Stimulated activated CD4-positive, alpha-beta T cell treated with anti-CD3 and anti-CD28 coated beads, Interleukin-2, amount 100 ng/mL, for 24 hours (primary cell): ENCODE results near the gene SHISAL2A.

ENCODE experiments used
- DNase-seq, 2 donors: peaks; one replicate each; pipeline ENCODE4 v3.0.0-alpha.2; 2020

SHISAL2A gene

DNA sequence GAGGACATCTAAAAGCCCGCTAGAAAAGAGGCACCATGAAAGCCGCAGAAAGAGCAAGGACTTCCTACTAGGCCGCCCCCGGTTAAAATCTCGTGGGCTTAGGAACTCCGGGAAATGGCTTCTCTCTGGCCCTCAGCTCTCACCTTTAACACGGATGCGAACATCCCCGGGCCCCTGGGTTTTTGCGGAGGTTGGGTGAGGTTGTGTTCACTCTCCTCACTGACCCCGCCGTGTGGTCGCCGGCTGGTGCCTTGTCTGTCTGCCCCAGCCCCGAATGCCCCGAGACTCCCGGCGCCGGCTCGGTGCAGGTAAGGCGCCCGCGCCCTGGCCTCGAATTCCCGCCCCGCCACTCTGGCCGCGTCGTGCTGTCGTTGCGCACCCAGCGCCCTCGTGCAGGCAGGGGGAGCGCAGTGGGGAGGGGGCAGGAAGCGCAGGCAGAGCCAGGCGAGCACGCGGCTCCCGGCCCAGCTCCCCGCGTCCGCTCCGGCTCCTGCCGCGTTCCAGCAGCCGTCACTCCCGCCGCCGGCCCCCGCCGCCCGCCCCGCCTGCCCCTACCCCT is at the start of gene SHISAL2A:
Gene SHISAL2A (plus strand): TSS at position 437 of the 559 bp plus-strand sequence. CDS start 326 bp downstream, outside the sequence.
- peak; percentile 63 for DNase-seq

DNA sequence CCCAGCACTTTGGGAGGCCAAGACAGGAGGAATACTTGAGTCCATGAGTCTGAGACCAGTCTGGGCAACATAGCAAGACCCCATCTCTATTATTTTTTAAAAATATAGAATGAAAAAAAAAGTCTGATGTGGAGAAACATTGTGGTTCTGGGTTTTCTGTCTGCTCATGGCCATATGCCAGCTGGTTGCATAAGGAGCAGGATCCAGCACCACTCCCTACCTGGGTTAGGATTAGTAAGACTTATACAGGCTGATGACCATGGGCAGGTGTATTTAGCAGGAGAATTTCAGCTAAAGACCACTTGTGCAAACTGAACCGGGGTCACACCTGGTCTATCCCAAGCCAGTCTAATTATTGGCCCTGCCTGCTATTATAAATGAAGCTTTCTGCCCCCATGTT is 47.5 kb upstream of the SHISAL2A start:
- no peak for DNase-seq

DNA sequence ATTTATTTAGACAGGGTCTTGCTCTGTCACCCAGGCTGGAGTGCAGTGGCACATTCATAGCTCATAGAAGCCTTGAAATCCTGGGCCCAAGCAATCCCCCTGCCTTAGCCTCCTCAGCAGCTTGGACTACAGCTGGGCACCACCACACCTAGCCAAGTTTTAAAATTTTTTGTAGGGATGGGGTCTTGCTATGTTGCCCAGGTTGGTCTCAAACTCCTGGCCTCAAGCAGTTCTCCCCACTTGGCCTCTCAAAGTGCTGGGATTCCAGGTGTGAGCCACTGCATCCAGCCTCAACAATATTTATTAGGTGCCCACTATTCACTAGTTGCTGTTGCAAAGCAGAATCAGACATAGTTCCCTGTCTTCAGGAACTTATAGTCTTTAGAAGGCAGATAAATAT is 44.9 kb upstream of the SHISAL2A start:
- DNase-seq, result no peak

DNA sequence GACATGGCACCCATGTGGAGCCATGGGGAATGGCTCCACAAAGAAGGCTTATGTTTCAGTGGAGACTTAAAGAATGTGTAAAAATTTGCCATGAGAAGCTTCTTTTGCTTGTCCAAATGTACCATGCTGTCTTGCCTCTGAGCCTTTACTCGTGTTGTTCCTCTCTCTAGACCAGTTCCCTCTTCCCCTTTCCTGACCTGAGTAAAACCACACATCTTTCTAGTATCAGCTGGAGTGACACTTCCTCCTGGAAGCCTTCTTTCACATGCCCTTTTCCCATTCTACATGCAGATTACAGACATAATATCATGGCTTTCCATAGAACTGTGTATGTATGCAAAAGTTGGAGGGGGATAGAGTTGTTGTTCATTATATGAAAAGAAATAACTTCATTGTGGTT is 44.4 kb upstream of the SHISAL2A start:
- DNase-seq, result no peak

DNA sequence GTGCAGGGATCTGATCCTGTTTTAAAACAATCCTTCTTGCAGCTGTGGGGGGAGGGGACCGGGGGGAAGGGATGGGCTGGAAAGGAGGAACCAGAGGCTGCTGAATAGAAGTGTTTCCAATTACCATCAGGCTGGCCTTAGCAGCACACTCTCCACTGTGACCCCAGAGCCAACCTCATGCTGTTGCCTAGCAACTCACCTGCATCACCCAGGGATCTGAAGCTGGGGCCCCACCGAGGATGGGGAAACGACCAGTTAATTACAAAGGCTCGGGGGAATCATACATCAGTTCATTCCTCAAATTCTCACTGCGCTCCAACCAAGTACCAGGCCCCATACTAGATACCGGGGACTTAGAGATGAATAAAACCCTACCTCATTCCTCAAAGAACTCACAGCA is 42.7 kb upstream of the SHISAL2A start:
- DNase-seq, result no peak

DNA sequence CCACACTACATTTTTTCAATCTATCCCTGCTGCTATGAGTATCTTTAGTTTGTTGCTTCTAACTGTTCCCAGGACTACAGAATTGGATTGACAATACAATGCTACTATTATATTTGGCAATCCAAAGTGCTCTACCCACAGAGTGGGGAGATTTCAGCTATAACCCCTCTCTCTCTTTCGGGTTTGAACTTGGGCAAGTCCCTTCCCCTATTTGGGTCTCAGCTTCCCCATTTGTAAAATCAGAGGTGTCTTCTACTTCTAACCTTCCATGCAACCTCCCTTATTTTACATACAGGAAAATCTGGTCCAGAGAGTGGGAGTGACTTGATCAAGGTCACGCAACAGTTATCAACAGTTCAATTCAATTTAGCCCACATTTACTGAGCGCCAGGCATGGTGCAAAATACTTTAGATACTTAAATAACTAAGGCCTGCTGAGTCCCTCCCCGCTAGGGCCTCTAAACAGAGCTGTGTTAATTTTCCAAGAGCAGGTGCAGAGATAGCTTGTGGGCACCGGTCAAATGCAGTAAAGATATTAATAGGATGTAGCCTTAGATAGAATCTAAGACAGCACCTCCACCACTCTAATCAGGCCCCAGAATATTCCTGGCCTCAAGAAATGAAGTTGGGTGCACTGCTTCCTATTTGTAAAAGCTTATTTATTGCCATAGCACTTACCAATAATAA is 40.2 kb upstream of the SHISAL2A start:
- no peak for DNase-seq

DNA sequence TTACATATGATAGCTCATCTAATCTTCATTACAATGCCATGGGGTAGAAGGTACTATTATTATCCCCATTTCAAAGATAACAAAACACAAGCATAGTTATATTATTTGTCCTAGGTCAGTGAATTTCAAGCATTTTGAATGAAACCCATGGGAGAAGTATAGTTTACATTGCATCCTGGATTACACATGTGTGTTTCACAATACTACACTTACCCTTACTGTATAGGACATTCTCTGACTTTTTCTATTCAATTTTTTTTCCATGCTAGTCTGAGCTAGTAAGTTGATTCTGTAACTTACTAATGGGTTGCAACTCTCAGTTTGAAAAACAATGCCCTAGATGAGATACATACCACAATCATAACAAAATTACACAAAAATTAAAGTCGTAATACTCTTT is 39.5 kb upstream of the SHISAL2A start:
- no peak for DNase-seq

DNA sequence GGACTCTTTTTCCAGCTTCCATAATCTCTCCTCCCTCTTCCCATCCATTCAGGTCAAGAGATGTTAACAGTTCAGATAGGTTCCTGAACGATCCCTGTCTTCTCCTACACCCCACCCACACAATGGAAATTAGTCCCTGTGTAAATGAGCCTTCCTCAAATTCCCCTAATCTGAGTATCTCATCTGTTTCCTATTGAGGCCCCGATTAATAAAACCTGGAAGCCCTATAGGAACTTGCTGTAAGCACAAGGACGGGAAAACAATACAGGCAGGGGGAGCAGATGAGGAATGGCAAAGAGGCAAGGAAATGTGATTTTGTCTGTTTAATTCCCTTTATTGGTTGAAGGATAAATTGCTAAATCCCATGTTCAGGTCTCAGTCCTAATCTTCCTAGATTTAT is 37.9 kb upstream of the SHISAL2A start:
- DNase-seq, result no peak

DNA sequence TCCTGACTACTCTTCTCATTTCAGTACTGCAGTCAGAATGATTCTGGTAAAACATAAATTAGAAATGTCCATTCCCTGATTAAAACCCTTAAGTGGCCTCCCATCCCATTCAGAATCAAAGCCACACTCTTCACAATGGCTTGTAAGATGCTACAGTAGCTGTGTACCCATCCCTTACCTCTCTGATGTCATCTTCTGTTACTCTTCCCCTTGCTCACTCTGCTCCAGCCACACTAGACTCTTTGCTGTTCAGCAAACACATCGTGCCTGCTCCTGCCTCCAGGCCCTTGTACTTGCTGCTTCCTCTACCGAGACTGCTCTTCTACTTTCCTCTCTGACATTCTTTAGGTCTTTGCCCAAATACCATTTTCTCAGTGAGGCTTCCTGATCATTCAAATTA is 35.1 kb upstream of the SHISAL2A start:
- no peak for DNase-seq

DNA sequence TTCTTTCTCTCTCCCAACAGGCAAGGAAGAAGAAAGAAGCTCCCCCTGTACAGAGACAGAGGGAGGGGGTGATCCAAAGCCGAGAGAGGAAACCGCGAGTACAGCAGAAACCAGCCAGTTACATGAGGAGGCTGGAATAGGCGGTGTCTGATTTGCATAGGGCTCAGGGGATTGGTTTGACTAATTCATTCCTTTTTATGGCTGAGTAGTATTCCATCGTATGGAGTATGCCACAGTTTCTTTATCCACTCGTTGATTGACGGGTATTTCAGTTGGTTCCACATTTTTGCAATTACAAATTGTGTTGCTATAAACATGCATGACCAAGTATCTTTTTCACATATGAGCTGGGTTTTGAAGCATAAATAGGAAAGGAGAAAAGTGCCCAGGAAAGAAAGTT is 34.2 kb upstream of the SHISAL2A start:
- no peak for DNase-seq

DNA sequence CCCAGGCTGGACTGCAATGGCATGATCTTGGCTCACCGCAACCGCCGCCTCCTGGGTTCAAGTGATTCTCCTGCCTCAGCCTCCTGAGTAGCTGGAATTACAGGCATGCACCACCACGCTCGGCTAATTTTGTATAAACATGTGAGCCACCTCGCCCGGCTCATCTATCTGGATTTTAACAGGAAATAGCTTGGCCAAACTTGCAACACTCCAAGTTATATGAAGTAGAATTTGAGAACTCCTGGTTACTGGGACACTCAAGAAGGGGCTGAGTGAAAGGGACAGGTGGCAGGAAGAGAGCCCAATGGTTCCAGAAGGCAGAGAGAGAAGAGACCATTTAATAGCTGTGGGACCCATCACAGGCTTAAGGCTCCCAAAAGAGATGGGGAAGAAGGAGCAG is 33.7 kb upstream of the SHISAL2A start:
- no peak for DNase-seq

DNA sequence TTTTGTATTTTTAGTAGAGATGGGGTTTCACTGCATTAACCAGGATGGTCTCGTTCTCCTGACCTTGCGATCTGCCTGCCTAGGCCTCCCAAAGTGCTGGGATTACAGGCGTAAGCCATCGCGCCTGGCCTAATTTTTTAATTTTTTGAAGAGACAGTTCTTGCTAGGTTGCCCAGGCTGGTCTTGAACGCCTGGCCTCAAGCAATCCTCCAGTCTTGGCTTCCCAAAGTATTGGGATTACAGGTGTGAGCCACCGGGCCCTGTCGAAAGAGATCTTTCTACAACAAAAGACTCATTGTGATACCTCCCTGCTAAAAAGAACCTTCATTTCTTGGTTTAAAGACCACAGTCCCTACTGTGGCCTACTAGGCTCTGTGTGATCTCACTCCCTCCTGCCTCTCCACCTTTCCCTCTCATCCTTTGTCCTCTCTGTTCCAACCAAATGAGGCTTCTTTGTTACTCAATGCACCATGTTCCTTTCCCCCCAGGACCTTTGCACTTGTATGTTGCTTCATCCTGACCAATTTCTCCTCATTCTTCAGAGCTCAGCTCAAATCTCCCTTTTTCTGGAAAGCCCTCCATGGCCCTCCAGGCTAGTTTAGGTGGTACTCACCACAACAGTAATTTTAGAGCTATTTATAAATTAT is 32.3 kb upstream of the SHISAL2A start:
- DNase-seq, result no peak

DNA sequence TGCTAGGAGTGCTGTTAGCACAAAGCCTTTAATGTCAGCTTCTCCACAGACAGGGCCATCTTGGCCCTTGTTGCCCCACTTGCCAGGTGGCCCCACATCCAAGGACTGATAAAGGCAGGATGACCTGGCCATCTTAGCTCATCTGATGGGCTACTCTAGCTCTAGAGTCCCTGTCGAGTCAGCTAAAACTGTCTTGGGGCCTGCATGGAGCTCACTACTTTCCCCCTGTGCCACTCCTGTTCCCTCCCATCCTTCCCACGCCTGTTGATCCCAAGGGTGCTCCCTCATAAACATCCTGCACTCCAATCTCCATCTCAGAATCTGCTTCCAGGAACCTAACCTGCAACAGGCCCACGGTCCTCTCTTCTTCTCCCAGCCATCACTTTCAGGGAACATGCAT is 31.4 kb upstream of the SHISAL2A start:
- no peak for DNase-seq

DNA sequence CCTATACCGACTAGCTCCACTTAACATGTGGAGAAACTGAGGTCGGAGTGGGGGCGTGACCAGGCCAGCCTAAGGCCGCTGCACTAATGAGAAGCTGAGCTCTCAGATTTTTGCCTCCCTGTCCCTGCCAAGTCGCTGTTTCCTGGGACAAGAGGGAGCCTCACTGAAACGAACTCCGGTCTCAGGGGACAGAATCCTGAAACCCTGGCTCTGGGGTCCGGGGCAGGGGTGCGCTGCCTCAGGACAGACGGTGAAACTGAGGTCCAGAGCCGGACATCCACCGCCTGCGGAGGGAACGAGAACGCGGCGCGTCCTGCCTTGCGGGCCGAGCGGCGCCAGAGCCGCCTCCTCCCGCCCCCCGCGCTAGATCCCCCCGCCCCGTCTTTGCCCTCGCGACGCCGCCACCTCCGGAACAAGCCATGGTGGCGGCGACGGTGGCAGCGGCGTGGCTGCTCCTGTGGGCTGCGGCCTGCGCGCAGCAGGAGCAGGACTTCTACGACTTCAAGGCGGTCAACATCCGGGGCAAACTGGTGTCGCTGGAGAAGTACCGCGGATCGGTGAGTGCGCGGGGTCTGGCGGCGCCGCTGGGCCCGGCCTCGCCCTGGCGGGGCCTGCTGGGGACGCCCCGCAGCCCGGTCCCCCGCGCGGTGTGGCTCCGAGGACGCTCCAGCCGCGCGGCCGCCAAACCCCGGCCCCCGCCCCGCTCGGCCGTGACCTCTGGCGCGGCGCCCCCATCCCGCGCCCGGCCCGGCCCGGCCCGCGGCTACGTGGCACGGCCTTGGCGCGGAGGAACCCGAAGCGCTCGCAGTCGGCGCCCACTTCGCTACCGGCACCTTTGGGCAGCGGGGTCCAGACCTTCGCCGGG is 30.7 kb upstream of the SHISAL2A start, which contains the start of gene GPX7:
Gene GPX7 (plus strand): TSS at position 381 of the 865 bp plus-strand sequence. CDS start 39 bp downstream, at position 420.
- peak; percentile 59 to 62 for DNase-seq

DNA sequence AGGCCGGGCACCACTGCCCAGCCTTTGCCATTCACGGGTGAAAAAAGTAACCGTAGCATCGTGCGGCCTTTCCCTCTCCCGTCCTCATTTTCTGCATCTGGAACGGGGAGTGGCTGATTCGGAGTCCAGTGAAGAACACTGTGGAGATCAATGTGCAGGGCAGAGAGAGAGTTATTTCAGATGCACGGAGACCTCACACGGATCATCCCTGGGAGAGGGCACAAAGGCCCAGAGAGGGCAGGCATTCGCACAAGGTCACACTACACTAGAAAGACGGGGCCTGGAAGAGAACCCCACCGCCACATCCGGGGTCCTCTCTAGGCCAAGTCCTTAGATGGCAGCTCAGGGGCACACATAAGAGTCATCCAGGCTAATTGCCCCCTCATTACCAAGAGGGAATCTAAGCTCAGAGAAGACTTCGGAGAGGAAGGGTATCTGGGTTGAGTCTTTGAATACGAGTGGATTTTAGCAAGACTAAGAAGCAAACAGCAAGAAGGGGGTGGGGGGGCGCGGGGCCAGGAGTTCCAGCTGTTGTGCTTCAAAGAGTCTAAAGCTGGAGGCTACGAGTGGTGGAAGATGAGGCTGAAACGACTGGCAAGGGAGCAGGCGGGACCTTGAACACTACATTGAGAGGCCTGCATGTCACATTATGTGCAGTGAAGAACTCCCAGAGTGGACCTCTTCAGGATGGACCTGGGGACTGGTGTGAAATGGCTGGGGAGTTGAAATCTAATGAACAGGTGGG is 29.9 kb upstream of the SHISAL2A start:
- DNase-seq, result peak; percentile 25 to 26

DNA sequence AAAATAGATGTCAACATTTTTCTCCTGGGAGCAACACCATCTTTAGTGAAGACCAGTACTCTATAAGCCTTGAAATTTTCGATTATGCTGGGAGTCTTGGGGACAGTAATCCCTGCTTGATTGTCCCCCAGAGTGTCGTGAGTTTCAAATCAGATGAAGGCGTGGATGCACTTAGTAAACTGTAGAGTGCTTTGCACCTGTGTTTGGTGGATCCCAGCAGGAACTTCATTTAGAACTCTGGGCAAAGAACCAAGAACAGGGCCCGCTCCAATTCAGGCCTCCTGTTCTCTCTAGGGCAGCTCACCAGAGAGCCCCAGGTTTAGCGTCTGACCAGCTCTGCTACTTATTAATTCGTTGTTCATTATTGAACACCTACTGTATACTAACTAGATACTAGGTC is 29.3 kb upstream of the SHISAL2A start:
- DNase-seq, result no peak

DNA sequence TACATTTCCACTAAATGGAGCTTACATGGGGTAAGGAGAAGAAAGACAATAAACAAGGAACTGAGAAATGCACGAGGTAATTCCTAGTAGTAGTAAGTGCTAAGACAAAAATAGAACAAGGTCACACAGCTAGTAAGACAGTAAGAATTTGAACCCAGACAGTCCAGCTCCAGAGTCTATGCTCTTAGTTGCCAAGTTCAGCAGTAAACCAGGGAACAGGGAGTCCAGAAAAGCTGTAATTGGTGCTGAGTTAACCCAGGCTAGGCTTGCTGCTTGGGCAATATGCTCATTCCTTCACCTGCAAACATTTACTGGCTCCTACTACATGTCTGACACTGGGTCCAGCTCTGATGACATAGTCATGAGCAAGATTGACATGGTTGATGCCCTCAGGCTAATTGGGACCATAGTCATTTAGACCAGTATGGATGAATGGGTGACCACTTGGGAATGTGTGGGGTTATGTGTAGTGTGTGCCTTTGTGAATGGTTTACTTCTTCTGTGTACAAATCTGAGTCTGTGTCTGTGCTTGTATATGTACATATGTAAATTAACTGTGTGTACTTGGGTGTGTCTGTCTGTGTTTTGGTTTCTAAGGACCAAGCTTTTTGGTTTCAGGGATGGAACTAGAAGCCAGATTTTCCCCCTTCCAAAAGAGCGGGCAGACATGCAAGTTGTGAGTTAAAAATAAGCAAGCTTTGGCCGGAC is 28.8 kb upstream of the SHISAL2A start:
- DNase-seq, result no peak

DNA sequence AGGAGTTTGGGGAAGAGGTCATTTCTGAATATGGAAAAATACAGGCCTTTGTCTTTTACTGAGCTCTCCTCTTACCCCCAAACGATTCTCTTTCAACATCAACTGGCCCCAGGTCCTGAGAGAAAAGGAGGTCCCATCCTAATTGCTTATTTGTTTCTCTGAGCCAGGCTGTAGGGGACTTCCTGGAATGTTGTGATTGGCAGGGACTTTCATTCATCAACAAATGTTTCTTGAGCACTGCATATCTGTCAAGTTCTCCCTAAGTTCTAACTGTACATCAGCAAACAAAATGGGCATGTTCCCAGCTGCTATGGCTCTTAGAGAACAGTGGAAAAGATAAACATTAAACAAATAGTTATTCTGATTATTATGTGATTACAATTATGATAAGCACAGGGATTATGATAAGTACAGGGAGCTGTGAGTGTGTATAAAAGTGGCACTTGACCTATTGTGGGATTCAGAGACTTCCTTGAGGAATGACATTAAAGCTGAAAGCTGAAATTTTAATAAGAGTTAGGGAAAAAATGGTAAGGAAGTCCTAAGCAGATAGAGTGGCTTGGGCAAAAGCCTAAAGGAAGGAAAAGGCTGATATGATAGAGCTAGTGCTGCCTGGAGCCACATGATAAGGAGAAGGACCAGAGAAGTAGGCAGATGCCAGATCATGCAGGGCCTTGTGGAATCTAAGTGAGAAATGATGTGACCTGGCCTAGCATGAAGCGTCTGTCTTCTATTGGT is 19.2 kb upstream of the SHISAL2A start:
- DNase-seq, result no peak

DNA sequence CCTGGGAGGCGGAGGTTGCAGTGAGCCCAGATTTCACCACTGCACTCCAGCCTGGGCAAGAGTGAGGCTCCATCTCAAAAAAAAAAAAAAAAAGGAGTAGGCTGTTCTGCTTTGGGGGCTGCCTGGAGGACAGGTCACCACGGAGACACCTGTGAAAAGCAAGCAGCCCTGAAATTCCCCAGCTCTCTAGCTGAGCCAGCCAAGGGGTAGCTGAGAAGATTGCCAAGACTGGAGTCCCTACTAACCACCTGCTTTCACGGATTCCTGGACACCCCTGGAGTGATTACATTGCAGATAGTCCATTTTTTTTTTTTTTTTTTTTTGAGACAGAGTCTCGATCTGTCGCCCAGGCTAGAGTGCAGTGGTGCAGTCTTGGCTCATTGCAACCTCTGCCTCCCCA is 18.3 kb upstream of the SHISAL2A start:
- DNase-seq, result no peak

DNA sequence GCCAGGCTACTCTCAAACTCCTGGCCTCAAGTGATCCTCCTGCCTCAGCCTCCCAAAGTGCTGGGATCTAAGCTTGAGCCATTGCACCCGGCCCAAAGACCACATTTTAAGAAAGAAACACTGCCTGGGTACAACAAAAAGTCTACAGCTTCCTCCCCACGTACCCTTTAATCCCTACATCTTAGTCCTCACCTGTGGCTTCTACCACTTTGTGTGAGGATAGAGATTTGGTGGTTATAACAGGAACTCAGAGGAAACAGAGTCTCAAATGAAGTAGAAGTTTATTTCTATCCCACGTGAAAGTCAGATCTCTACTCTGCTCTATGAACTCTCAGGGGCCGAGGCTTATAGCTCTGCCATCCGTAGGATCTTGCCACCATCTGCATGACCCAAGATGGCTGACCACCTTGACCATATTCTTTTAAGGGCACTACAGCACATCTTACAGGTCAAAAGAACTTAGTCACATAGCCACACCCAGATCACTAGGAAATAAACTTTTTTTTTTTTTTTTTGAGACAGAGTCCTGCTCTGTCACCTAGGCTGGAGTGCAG is 17.4 kb upstream of the SHISAL2A start:
- no peak for DNase-seq

DNA sequence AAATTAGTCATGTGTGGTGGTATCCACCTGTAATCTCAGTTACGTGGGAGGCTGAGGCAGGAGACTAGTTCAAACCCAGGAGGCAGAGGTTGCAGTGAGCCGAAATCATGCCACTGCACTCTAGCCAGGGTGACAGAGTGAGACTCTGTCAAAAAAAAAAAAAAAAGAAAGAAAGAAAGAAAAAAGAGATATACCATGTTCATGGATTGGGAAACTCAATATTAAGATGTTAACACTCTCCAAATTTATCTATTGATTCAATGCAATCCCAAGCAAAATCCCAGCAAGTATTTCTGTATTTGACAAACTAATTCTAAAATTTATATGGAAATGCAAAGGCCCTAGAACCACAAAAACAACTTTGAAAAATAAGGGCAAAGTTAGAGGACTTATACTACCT is 11.0 kb upstream of the SHISAL2A start:
- no peak for DNase-seq
